ENCODE results near the gene HHAT.
"Not testable (repeated sequence)": the region's sequence is repeated elsewhere in the genome, so short reads cannot be mapped to it uniquely, and the experiment has no call there.

Gene HHAT

GRCh38 chr1:210347112-210347511, 18.4 kb downstream of the HHAT start:
- no peak overlapping the region for H3K4me3 ChIP-seq (ENCODE audit: low read depth, low read length)
- DNase-seq (ENCODE audit: low read depth) = no peak

GRCh38 chr1:210351496-210351895, 22.8 kb downstream of the HHAT start:
- H3K4me3 ChIP-seq (ENCODE audit: low read depth, low read length) = no peak overlapping the region
- no peak for DNase-seq (ENCODE audit: low read depth)

GRCh38 chr1:210352575-210352974, 23.9 kb downstream of the HHAT start:
- no peak for DNase-seq (ENCODE audit: low read depth)
- no peak overlapping the region for H3K4me3 ChIP-seq (ENCODE audit: low read depth, low read length)

GRCh38 chr1:210354305-210354704, 25.6 kb downstream of the HHAT start:
- not testable (repeated sequence) for H3K4me3 ChIP-seq (ENCODE audit: low read depth, low read length); DNase-seq (ENCODE audit: low read depth)

GRCh38 chr1:210358626-210359025, 29.9 kb downstream of the HHAT start:
- no peak overlapping the region for H3K4me3 ChIP-seq (ENCODE audit: low read depth, low read length)
- no peak for DNase-seq (ENCODE audit: low read depth)

- H3K4me3 ChIP-seq (ENCODE audit: low read depth, low read length) = no peak overlapping the region
- no peak for DNase-seq (ENCODE audit: low read depth)
These were observed 30.6 kb downstream of the HHAT start for GRCh38 chr1:210359255-210359654.

- no peak overlapping the region for H3K4me3 ChIP-seq (ENCODE audit: low read depth, low read length)
- DNase-seq (ENCODE audit: low read depth) = peak; percentile 32
These were observed 32.3 kb downstream of the HHAT start for GRCh38 chr1:210360852-210361477.

GRCh38 chr1:210361665-210362064, 33.0 kb downstream of the HHAT start:
- no peak for DNase-seq (ENCODE audit: low read depth)
- no peak overlapping the region for H3K4me3 ChIP-seq (ENCODE audit: low read depth, low read length)

- H3K4me3 ChIP-seq (ENCODE audit: low read depth, low read length) = no peak overlapping the region
- DNase-seq (ENCODE audit: low read depth) = no peak
These were observed 33.8 kb downstream of the HHAT start for GRCh38 chr1:210362526-210362925.

- DNase-seq (ENCODE audit: low read depth) = no peak
- no peak overlapping the region for H3K4me3 ChIP-seq (ENCODE audit: low read depth, low read length)
These were observed 34.4 kb downstream of the HHAT start for GRCh38 chr1:210363119-210363518.

GRCh38 chr1:210364479-210364878, 35.8 kb downstream of the HHAT start:
- no peak for DNase-seq (ENCODE audit: low read depth)
- no peak overlapping the region for H3K4me3 ChIP-seq (ENCODE audit: low read depth, low read length)

- no peak overlapping the region for H3K4me3 ChIP-seq (ENCODE audit: low read depth, low read length)
- no peak for DNase-seq (ENCODE audit: low read depth)
These were observed 38.1 kb downstream of the HHAT start for GRCh38 chr1:210366767-210367166.

- DNase-seq (ENCODE audit: low read depth) = no peak
- H3K4me3 ChIP-seq (ENCODE audit: low read depth, low read length) = no peak overlapping the region
These were observed 38.9 kb downstream of the HHAT start for GRCh38 chr1:210367566-210367965.

GRCh38 chr1:210369425-210369824, 40.7 kb downstream of the HHAT start:
- H3K4me3 ChIP-seq (ENCODE audit: low read depth, low read length) = no peak overlapping the region
- no peak for DNase-seq (ENCODE audit: low read depth)

GRCh38 chr1:210371916-210372315, 43.2 kb downstream of the HHAT start:
- no peak overlapping the region for H3K4me3 ChIP-seq (ENCODE audit: low read depth, low read length)
- DNase-seq (ENCODE audit: low read depth) = no peak

- no peak for DNase-seq (ENCODE audit: low read depth)
These were observed 43.8 kb downstream of the HHAT start for GRCh38 chr1:210372491-210372890.

GRCh38 chr1:210372931-210373627, 44.4 kb downstream of the HHAT start:
- no peak overlapping the region for H3K4me3 ChIP-seq (ENCODE audit: low read depth, low read length)
- no peak for DNase-seq (ENCODE audit: low read depth)

More at GRCh38 chr1:210372491-210372890, 43.8 kb downstream of the HHAT start:
- H3K4me3 ChIP-seq (ENCODE audit: low read depth, low read length) = no peak overlapping the region

- no peak for DNase-seq (ENCODE audit: low read depth)
- no peak overlapping the region for H3K4me3 ChIP-seq (ENCODE audit: low read depth, low read length)
These were observed 44.9 kb downstream of the HHAT start for GRCh38 chr1:210373628-210373877.

- H3K4me3 ChIP-seq (ENCODE audit: low read depth, low read length) = no peak overlapping the region
- DNase-seq (ENCODE audit: low read depth) = peak; percentile 94
These were observed 45.3 kb downstream of the HHAT start for GRCh38 chr1:210373878-210374599.

- DNase-seq (ENCODE audit: low read depth) = no peak
These were observed 45.9 kb downstream of the HHAT start for GRCh38 chr1:210374600-210374953.

GRCh38 chr1:210376836-210377372, 48.2 kb downstream of the HHAT start:
- DNase-seq (ENCODE audit: low read depth) = no peak
- H3K4me3 ChIP-seq (ENCODE audit: low read depth, low read length) = no peak overlapping the region

More at GRCh38 chr1:210374600-210374953, 45.9 kb downstream of the HHAT start:
- H3K4me3 ChIP-seq (ENCODE audit: low read depth, low read length) = no peak overlapping the region
